ENCODE measurements around the gene PLEKHA4.
A peak's percentile ranks its signal among the peaks of the same experiment; 100 is the strongest.
"Not testable (repeated sequence)": the region's sequence is repeated elsewhere in the genome, so short reads cannot be mapped to it uniquely, and the experiment has no call there.

Gene PLEKHA4

GRCh38 chr19:48868114-48868886 lies at the start of gene PLEKHA4:
PLEKHA4 (minus strand) TSS chr19:48868617; CDS start chr19:48867620, 997 bp downstream.
- DNase-seq (ENCODE audit: low spot score), result peak; percentile 89
- H3K27ac ChIP-seq, result peak within 1 kb of the TSS; percentile 88 to 89
- peak within 1 kb of the TSS; percentile 70 for H3K4me3 ChIP-seq
- TF ChIP-seq CTCF (IDR thresholded peaks at IDR 0.05), result no peak

GRCh38 chr19:48918071-48918470 lies 49.7 kb upstream of the PLEKHA4 start:
- DNase-seq (ENCODE audit: low spot score), result no peak
- TF ChIP-seq CTCF (IDR thresholded peaks at IDR 0.05), result no peak
- Histone ChIP-seq H3K4me3 (no peak overlapping the region), H3K27ac (no peak overlapping the region)

GRCh38 chr19:48915757-48916156 lies 47.3 kb upstream of the PLEKHA4 start:
- no peak for DNase-seq (ENCODE audit: low spot score)
- Histone ChIP-seq H3K4me3 (no peak overlapping the region), H3K27ac (no peak overlapping the region)
- no peak for TF ChIP-seq CTCF (IDR thresholded peaks at IDR 0.05)

- DNase-seq (ENCODE audit: low spot score), result no peak
- H3K4me3 ChIP-seq, result no peak overlapping the region
- H3K27ac ChIP-seq, result no peak overlapping the region
- no peak for TF ChIP-seq CTCF (IDR thresholded peaks at IDR 0.05)
These were observed 45.8 kb upstream of the PLEKHA4 start for GRCh38 chr19:48914181-48914580.

GRCh38 chr19:48913114-48913889 lies 44.9 kb upstream of the PLEKHA4 start:
- Histone ChIP-seq H3K4me3 (no peak overlapping the region), H3K27ac (no peak overlapping the region)
- no peak for DNase-seq (ENCODE audit: low spot score)
- no peak for TF ChIP-seq CTCF (IDR thresholded peaks at IDR 0.05)

- no peak overlapping the region for H3K4me3 ChIP-seq
- DNase-seq (ENCODE audit: low spot score), result no peak
- H3K27ac ChIP-seq, result no peak overlapping the region
- TF ChIP-seq CTCF (IDR thresholded peaks at IDR 0.05), result no peak
These were observed 42.4 kb upstream of the PLEKHA4 start for GRCh38 chr19:48910803-48911202.

- H3K4me3 ChIP-seq; DNase-seq (ENCODE audit: low spot score): not testable (repeated sequence)
- H3K27ac ChIP-seq, result peak overlapping the region in 1 of 2 donors; percentile 17
These were observed 41.1 kb upstream of the PLEKHA4 start for GRCh38 chr19:48909424-48910077.
